ENCODE measurements around the gene OR4M1. TPM values are rescaled to one million over a fixed set of nuclear protein-coding genes. Genes with fewer than 3 reads are reported as not detected.
"Not testable (repeated sequence)": the region's sequence is repeated elsewhere in the genome, so short reads cannot be mapped to it uniquely, and the experiment has no call there.

OR4M1 gene
- total and polyA plus RNA-seq, 2 donors (not counting 1 experiment from before 2014, with no cell fraction given), result not detected

GRCh38 chr14:19823178-19823577 is 49.9 kb downstream of the OR4M1 start:
- DNase-seq, result no peak
- Histone ChIP-seq H3K4me2 (replicated peaks; ENCODE audit: low read depth, low read length, poor library complexity, severe bottlenecking) (no peak overlapping the region), H4K20me1 (ENCODE audit: control insufficient read depth, insufficient read depth, low read length, poor library complexity, severe bottlenecking) (no peaks in the 10 kb centered on the region), H3K27ac (ENCODE audit: low read length in 2 of 2) (no peak overlapping the region), H3K4me1 (ENCODE audit: control insufficient read depth in 2 of 2, insufficient read depth in 2 of 2, low read length in 2 of 2) (no peaks in the 10 kb centered on the region), H3K36me3 (replicated peaks in 1 of 2; ENCODE audit: control extremely low read depth in 1 of 2, control insufficient read depth in 1 of 2, extremely low read depth in 1 of 2, insufficient read depth in 2 of 2, low read length in 1 of 2) (no peaks in the 10 kb centered on the region), H3K9ac (ENCODE audit: low read length) (no peak overlapping the region), H3K9me3 (ENCODE audit: control extremely low read depth in 1 of 3, control insufficient read depth in 2 of 3, insufficient read depth in 1 of 3, low read length in 2 of 3) (peaks cover 0 to 13% (median 0%) of the 10 kb centered on the region in 3 donors), H3K79me2 (ENCODE audit: control insufficient read depth, insufficient read depth, low read length) (no peaks in the 10 kb centered on the region), H3K27me3 (replicated peaks in 1 of 4; ENCODE audit: control extremely low read depth in 1 of 4, control insufficient read depth in 3 of 4, insufficient read depth in 4 of 4, low read length in 3 of 4) (no peaks in the 10 kb centered on the region), H3K4me3 (ENCODE audit: control extremely low read depth in 1 of 5, extremely low read depth in 1 of 5, insufficient read depth in 1 of 5, low read depth in 2 of 5, low read length in 4 of 5) (no peak overlapping the region), H2AFZ (ENCODE audit: insufficient read depth, low read depth, low read length, poor library complexity, severe bottlenecking) (no peak overlapping the region)
- no peaks in the 10 kb centered on the region for H3K4me1 Mint-ChIP-seq
- TF ChIP-seq CTCF (IDR thresholded peaks at IDR 0.05) (no peak), EZH2 (IDR thresholded peaks at IDR 0.05; ENCODE audit: borderline replicate concordance, insufficient read depth, low read depth, low read length, poor library complexity, severe bottlenecking) (no peak)
- H3K4me3 Mint-ChIP-seq, result no peak overlapping the region
- ChIA-PET CTCF (no interaction called here), POLR2A (no interaction called here)
- peaks cover 4% of the 10 kb centered on the region for H3K9me3 Mint-ChIP-seq (ENCODE audit: insufficient read depth)
- no peak for ATAC-seq (ENCODE audit: low read depth)
- H3K27ac Mint-ChIP-seq, result no peak overlapping the region
- H3K27me3 Mint-ChIP-seq, result no peaks in the 10 kb centered on the region
- intact Hi-C loops (cut with micrococcal nuclease), result no loop called here
- WGBS (ENCODE audit: insufficient coverage), result no CpG with 5 or more reads among the region's 1 CpG

GRCh38 chr14:19823765-19824164 is 50.5 kb downstream of the OR4M1 start:
- no peaks in the 10 kb centered on the region for H3K79me2 ChIP-seq (ENCODE audit: control insufficient read depth, insufficient read depth, low read length)
- no peaks in the 10 kb centered on the region for H3K4me1 Mint-ChIP-seq
- ATAC-seq (ENCODE audit: low read depth) (no peak), DNase-seq (no peak)
- no peaks in the 10 kb centered on the region for H4K20me1 ChIP-seq (ENCODE audit: control insufficient read depth, insufficient read depth, low read length, poor library complexity, severe bottlenecking)
- no peaks in the 10 kb centered on the region for H3K4me1 ChIP-seq (ENCODE audit: control insufficient read depth in 2 of 2, insufficient read depth in 2 of 2, low read length in 2 of 2)
- H3K9me3 Mint-ChIP-seq (ENCODE audit: insufficient read depth), result peaks cover 4% of the 10 kb centered on the region
- ChIA-PET CTCF (no interaction called here), POLR2A (no interaction called here)
- no peak overlapping the region for H3K27ac ChIP-seq (ENCODE audit: low read length in 2 of 2)
- no peaks in the 10 kb centered on the region for H3K27me3 ChIP-seq (replicated peaks in 1 of 4; ENCODE audit: control extremely low read depth in 1 of 4, control insufficient read depth in 3 of 4, insufficient read depth in 4 of 4, low read length in 3 of 4)
- H2AFZ ChIP-seq (ENCODE audit: insufficient read depth, low read depth, low read length, poor library complexity, severe bottlenecking), result no peak overlapping the region
- WGBS (ENCODE audit: insufficient coverage), result no CpG with 5 or more reads among the region's 1 CpG
- TF ChIP-seq EZH2 (IDR thresholded peaks at IDR 0.05; ENCODE audit: borderline replicate concordance, insufficient read depth, low read depth, low read length, poor library complexity, severe bottlenecking) (no peak), CTCF (IDR thresholded peaks at IDR 0.05) (no peak)
- H3K27me3 Mint-ChIP-seq, result no peaks in the 10 kb centered on the region
- no peak overlapping the region for H3K4me2 ChIP-seq (replicated peaks; ENCODE audit: low read depth, low read length, poor library complexity, severe bottlenecking)
- no peak overlapping the region for H3K27ac Mint-ChIP-seq
- no peak overlapping the region for H3K4me3 Mint-ChIP-seq
- H3K4me3 ChIP-seq (ENCODE audit: control extremely low read depth in 1 of 5, extremely low read depth in 1 of 5, insufficient read depth in 1 of 5, low read depth in 2 of 5, low read length in 4 of 5), result no peak overlapping the region
- H3K36me3 ChIP-seq (replicated peaks in 1 of 2; ENCODE audit: control extremely low read depth in 1 of 2, control insufficient read depth in 1 of 2, extremely low read depth in 1 of 2, insufficient read depth in 2 of 2, low read length in 1 of 2), result no peaks in the 10 kb centered on the region
- intact Hi-C loops (cut with micrococcal nuclease), result no loop called here
- H3K9ac ChIP-seq (ENCODE audit: low read length), result no peak overlapping the region
- H3K9me3 ChIP-seq (ENCODE audit: control extremely low read depth in 1 of 3, control insufficient read depth in 2 of 3, insufficient read depth in 1 of 3, low read length in 2 of 3), result peaks cover 0 to 13% (median 0%) of the 10 kb centered on the region in 3 donors

GRCh38 chr14:19827626-19828244 is 54.4 kb downstream of the OR4M1 start:
- H3K4me2 ChIP-seq (replicated peaks; ENCODE audit: low read depth, low read length, poor library complexity, severe bottlenecking); H3K9ac ChIP-seq (ENCODE audit: low read length); H3K27ac Mint-ChIP-seq; H3K9me3 ChIP-seq (ENCODE audit: control extremely low read depth in 1 of 3, control insufficient read depth in 2 of 3, insufficient read depth in 1 of 3, low read length in 2 of 3); H3K27ac ChIP-seq (ENCODE audit: low read length in 2 of 2); H3K27me3 ChIP-seq (replicated peaks in 1 of 4; ENCODE audit: control extremely low read depth in 1 of 4, control insufficient read depth in 3 of 4, insufficient read depth in 4 of 4, low read length in 3 of 4); H3K27me3 Mint-ChIP-seq; H3K9me3 Mint-ChIP-seq (ENCODE audit: insufficient read depth); H3K4me1 ChIP-seq (ENCODE audit: control insufficient read depth in 2 of 2, insufficient read depth in 2 of 2, low read length in 2 of 2); H3K4me1 Mint-ChIP-seq; POLR2A ChIA-PET; H3K36me3 ChIP-seq (replicated peaks in 1 of 2; ENCODE audit: control extremely low read depth in 1 of 2, control insufficient read depth in 1 of 2, extremely low read depth in 1 of 2, insufficient read depth in 2 of 2, low read length in 1 of 2); H4K20me1 ChIP-seq (ENCODE audit: control insufficient read depth, insufficient read depth, low read length, poor library complexity, severe bottlenecking); DNase-seq; intact Hi-C loops (cut with micrococcal nuclease); H3K4me3 Mint-ChIP-seq; ATAC-seq (ENCODE audit: low read depth); H2AFZ ChIP-seq (ENCODE audit: insufficient read depth, low read depth, low read length, poor library complexity, severe bottlenecking); CTCF ChIA-PET; H3K4me3 ChIP-seq (ENCODE audit: control extremely low read depth in 1 of 5, extremely low read depth in 1 of 5, insufficient read depth in 1 of 5, low read depth in 2 of 5, low read length in 4 of 5); H3K79me2 ChIP-seq (ENCODE audit: control insufficient read depth, insufficient read depth, low read length): not testable (repeated sequence)
- WGBS (ENCODE audit: insufficient coverage), result 63% methylated on average over 8 of the region's 12 CpGs
